WTC11 (cell line): ENCODE data around the gene PGS1. TPM values are rescaled to one million over a fixed set of nuclear protein-coding genes. Genes with fewer than 3 reads are reported as not detected.

ENCODE experiments used
- ATAC-seq: fragments of 200-7000 bp; cut with Tn5 transposase; 2 replicates; pipeline ENCODE4 v1.10.0; 2021; ENCODE audit warnings: mild to moderate bottlenecking, moderate library complexity
- CTCF ChIA-PET: fragments of 300-600 bp; sonication (Branson Sonifier 250); formaldehyde crosslinking; loops from one replicate; lab custom pipeline; 2021; ENCODE audit warnings: antibody characterized with exemption; lab: Charles Lee
- POLR2A ChIA-PET: fragments of 350-600 bp; sonication (Branson Sonifier 250); formaldehyde crosslinking; loops from one replicate; lab custom pipeline; 2021; ENCODE audit warnings: antibody characterized with exemption; lab: Charles Lee
- DNase-seq: peaks from one replicate; pipeline ENCODE4 v3.0.0; 2021; ENCODE audit warnings: low spot score
- H3K27ac Mint-ChIP-seq: 2 replicates; pipeline ENCODE4 v1.8.0; 2021; ENCODE audit warnings: mixed read lengths
- H3K27me3 Mint-ChIP-seq: 2 replicates; pipeline ENCODE4 v1.8.0; 2021; ENCODE audit warnings: low read depth, mild to moderate bottlenecking, moderate library complexity, mixed read lengths
- H3K36me3 Mint-ChIP-seq: 2 replicates; pipeline ENCODE4 v1.8.0; 2021; ENCODE audit warnings: mixed read lengths
- H3K4me1 Mint-ChIP-seq: 2 replicates; pipeline ENCODE4 v1.8.0; 2022; ENCODE audit warnings: mixed read lengths
- H3K4me3 Mint-ChIP-seq: 2 replicates; pipeline ENCODE4 v1.8.0; 2021; ENCODE audit warnings: mild to moderate bottlenecking, moderate library complexity, mixed read lengths
- H3K9me3 Mint-ChIP-seq: 2 replicates; pipeline ENCODE4 v1.8.0; 2021; ENCODE audit warnings: mixed read lengths
- AR ChIP-seq: fragments of 250-450 bp; sonication (Bioruptor Pico); IDR thresholded peaks from 2 replicates; pipeline ENCODE4 v1.9.0; 2021; ENCODE audit warnings: mild to moderate bottlenecking
- ATF6 ChIP-seq: sonication (generic); formaldehyde crosslinking; IDR thresholded peaks from 2 replicates; pipeline ENCODE4 v1.8.1; 2023; ENCODE audit warnings: mild to moderate bottlenecking, missing genetic modification reagents
- E2F4 ChIP-seq: sonication (generic); formaldehyde crosslinking; IDR thresholded peaks from 2 replicates; pipeline ENCODE4 v1.8.1; 2022; ENCODE audit warnings: low read depth, mild to moderate bottlenecking, moderate library complexity, missing genetic modification reagents, borderline replicate concordance
- E2F5 ChIP-seq: sonication (generic); formaldehyde crosslinking; IDR thresholded peaks from 2 replicates; pipeline ENCODE4 v1.8.1; 2022; ENCODE audit warnings: mild to moderate bottlenecking, moderate library complexity, missing genetic modification reagents
- ELF4 ChIP-seq: sonication (generic); formaldehyde crosslinking; IDR thresholded peaks from 2 replicates; pipeline ENCODE4 v1.8.1; 2022; ENCODE audit warnings: low read depth, mild to moderate bottlenecking, moderate library complexity, missing genetic modification reagents
- MYBL2 ChIP-seq: sonication (generic); formaldehyde crosslinking; IDR thresholded peaks from 2 replicates; pipeline ENCODE4 v1.8.1; 2023; ENCODE audit warnings: mild to moderate bottlenecking, moderate library complexity, missing genetic modification reagents
- NFATC4 ChIP-seq: fragments of 250-450 bp; sonication (Bioruptor Pico); IDR thresholded peaks from 2 replicates; pipeline ENCODE4 v1.9.0; 2021; ENCODE audit warnings: mild to moderate bottlenecking
- PRRX2 ChIP-seq: fragments of 250-450 bp; sonication (Bioruptor Pico); IDR thresholded peaks from 2 replicates; pipeline ENCODE4 v1.8.0; 2021; ENCODE audit warnings: mild to moderate bottlenecking
- RELA ChIP-seq: sonication (generic); formaldehyde crosslinking; IDR thresholded peaks from 2 replicates; pipeline ENCODE4 v1.8.1; 2022; ENCODE audit warnings: missing genetic modification reagents, mild to moderate bottlenecking, borderline replicate concordance
- ZBTB21 ChIP-seq: sonication (generic); formaldehyde crosslinking; IDR thresholded peaks from 2 replicates; pipeline ENCODE4 v1.8.1; 2023; ENCODE audit warnings: mild to moderate bottlenecking, missing genetic modification reagents, borderline replicate concordance
- ZBTB43 ChIP-seq: sonication (generic); formaldehyde crosslinking; IDR thresholded peaks from 2 replicates; pipeline ENCODE4 v1.8.1; 2023; ENCODE audit warnings: mild to moderate bottlenecking, missing genetic modification reagents
- ZNF121 ChIP-seq: sonication (generic); formaldehyde crosslinking; IDR thresholded peaks from 2 replicates; pipeline ENCODE4 v1.8.0; 2023; ENCODE audit warnings: missing genetic modification reagents
- ZNF423 ChIP-seq: fragments of 250-450 bp; sonication (Bioruptor Pico); IDR thresholded peaks from 2 replicates; pipeline ENCODE4 v2.1.2; 2022; ENCODE audit warnings: mild to moderate bottlenecking, moderate library complexity
- ZNF512 ChIP-seq: sonication (generic); formaldehyde crosslinking; IDR thresholded peaks from 2 replicates; pipeline ENCODE4 v1.8.1; 2022; ENCODE audit warnings: missing genetic modification reagents, borderline replicate concordance
- total RNA-seq: library from RNA; stranded (reverse); gene quantifications from 3 replicates; pipeline ENCODE4 v1.2.3, GENCODE V29; 2021

Gene PGS1
- total RNA-seq, 1 experiment from 2014 or later: 51.4 TPM

- no peak for DNase-seq
- TF ChIP-seq RELA (CRISPR knock-in tag) (no peak), E2F4 (CRISPR knock-in tag) (no peak), ZNF121 (peak; percentile 97), ZNF423 (CRISPR knock-in tag) (peak; percentile 85), ZBTB21 (CRISPR knock-in tag) (0 out of 2 replicates have a peak, but pooled peaks have one; percentile 42), ELF4 (CRISPR knock-in tag) (no peak), NFATC4 (CRISPR knock-in tag) (no peak), ZNF512 (CRISPR knock-in tag) (no peak), ATF6 (CRISPR knock-in tag) (no peak), AR (no peak), E2F5 (CRISPR knock-in tag) (no peak), MYBL2 (CRISPR knock-in tag) (peak; percentile 30; the same call in 1 of the 2 replicates)
- Mint-ChIP-seq H3K4me1 (peaks cover 34% of the 10 kb centered on the region), H3K36me3 (peaks cover 18% of the 10 kb centered on the region; the same call in 1 of the 2 replicates), H3K4me3 (no peak overlapping the region), H3K27me3 (no peaks in the 10 kb centered on the region), H3K9me3 (no peaks in the 10 kb centered on the region), H3K27ac (peak overlapping the region; percentile 79)
- ChIA-PET CTCF (interaction anchor here (1.6 kb wide), 1 partner anchor 9 kb away, joined by 13 read pairs; no protein-coding TSS in a partner anchor), POLR2A (interaction anchor here (0.6 kb wide), 1 partner anchor 53 kb away, joined by 6 read pairs; no protein-coding TSS in a partner anchor)
- peak; percentile 20 for ATAC-seq
Measured at GRCh38 chr17:78430892-78431691, 52.6 kb downstream of the PGS1 start.

GRCh38 chr17:78431692-78431958 is 53.2 kb downstream of the PGS1 start:
- Mint-ChIP-seq H3K4me3 (no peak overlapping the region), H3K4me1 (peaks cover 34% of the 10 kb centered on the region), H3K36me3 (peaks cover 17% of the 10 kb centered on the region; the same call in 1 of the 2 replicates), H3K9me3 (no peaks in the 10 kb centered on the region), H3K27me3 (no peaks in the 10 kb centered on the region), H3K27ac (peak overlapping the region; percentile 79; the same call in 1 of the 2 replicates)
- DNase-seq: no peak
- POLR2A ChIA-PET: no interaction called here
- ATAC-seq: peak; percentile 4
- CTCF ChIA-PET: interaction anchor here (1.6 kb wide), 1 partner anchor 9 kb away, joined by 13 read pairs; no protein-coding TSS in a partner anchor
- TF ChIP-seq ZBTB43 (CRISPR knock-in tag) (no peak), PRRX2 (CRISPR knock-in tag) (no peak)
